Measurements from ENCODE around the gene ITGA3.

ITGA3 gene

GRCh38 chr17:50065056-50065455, 9.1 kb downstream of the ITGA3 start:
- in situ Hi-C loops (cut with MboI; ENCODE audit: low sequenced_read_pairs), result no loop called here

GRCh38 chr17:50066995-50067394, 11.1 kb downstream of the ITGA3 start:
- in situ Hi-C loops (cut with MboI; ENCODE audit: low sequenced_read_pairs), result no loop called here

DNA sequence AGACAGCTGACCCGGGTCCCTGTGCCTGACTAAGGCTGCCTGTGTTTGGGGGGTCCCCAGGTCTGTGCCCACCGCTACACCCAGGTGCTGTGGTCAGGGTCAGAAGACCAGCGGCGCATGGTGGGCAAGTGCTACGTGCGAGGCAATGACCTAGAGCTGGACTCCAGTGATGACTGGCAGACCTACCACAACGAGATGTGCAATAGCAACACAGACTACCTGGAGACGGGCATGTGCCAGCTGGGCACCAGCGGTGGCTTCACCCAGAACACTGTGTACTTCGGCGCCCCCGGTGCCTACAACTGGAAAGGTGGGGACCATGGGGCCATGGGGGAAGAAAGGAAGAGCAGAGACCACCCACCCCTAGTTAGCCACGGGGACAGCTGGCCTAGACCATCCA, 12.1 kb downstream of the ITGA3 start:
- in situ Hi-C loops (cut with MboI; ENCODE audit: low sequenced_read_pairs), result no loop called here

GRCh38 chr17:50070908-50071680, 15.2 kb downstream of the ITGA3 start:
- in situ Hi-C loops (cut with MboI; ENCODE audit: low sequenced_read_pairs), result no loop called here

- in situ Hi-C loops (cut with MboI; ENCODE audit: low sequenced_read_pairs), result no loop called here
Measured at GRCh38 chr17:50071692-50072091, 15.8 kb downstream of the ITGA3 start.

DNA sequence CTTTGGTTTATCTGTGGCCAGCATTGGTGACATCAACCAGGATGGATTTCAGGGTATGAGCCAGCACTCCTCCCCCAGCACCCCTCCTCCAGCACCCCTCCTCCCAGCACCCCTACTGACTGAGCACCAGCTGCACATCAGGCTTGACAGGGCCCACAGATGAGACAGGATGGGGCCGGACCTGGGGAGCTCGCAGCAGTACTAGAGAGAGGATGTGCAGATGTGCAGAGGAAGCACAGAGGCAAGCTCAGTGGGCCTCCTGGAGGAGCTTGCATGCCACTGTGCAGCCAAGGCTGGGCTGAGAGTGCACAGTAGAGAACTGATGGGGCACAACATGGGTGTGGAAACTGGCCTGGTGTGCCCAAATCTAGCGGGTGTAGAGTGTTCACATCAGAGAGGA, 16.2 kb downstream of the ITGA3 start:
- in situ Hi-C loops (cut with MboI; ENCODE audit: low sequenced_read_pairs), result no loop called here

- in situ Hi-C loops (cut with MboI; ENCODE audit: low sequenced_read_pairs), result no loop called here
Measured at GRCh38 chr17:50072925-50073324, 17.0 kb downstream of the ITGA3 start.

DNA sequence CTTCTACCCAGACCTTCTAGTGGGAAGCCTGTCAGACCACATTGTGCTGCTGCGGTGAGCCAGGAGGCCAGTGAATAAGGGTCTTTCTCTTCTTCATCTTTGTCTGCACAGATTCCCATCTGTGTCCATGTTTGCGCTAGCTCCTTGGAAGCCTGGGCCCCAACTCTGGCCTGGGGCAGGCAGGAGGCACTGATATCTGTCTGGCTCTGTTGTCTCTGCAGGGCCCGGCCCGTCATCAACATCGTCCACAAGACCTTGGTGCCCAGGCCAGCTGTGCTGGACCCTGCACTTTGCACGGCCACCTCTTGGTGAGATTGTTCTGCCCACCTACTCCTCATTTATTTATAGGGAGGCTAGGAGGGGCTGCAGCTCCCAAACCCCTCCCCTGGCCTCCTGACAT, 18.3 kb downstream of the ITGA3 start:
- in situ Hi-C loops (cut with MboI; ENCODE audit: low sequenced_read_pairs), result no loop called here

GRCh38 chr17:50075446-50076032, 19.6 kb downstream of the ITGA3 start:
- in situ Hi-C loops (cut with MboI; ENCODE audit: low sequenced_read_pairs), result no loop called here

GRCh38 chr17:50076221-50076590, 20.3 kb downstream of the ITGA3 start:
- in situ Hi-C loops (cut with MboI; ENCODE audit: low sequenced_read_pairs), result no loop called here

GRCh38 chr17:50076591-50077235, 20.8 kb downstream of the ITGA3 start:
- in situ Hi-C loops (cut with MboI; ENCODE audit: low sequenced_read_pairs), result no loop called here

DNA sequence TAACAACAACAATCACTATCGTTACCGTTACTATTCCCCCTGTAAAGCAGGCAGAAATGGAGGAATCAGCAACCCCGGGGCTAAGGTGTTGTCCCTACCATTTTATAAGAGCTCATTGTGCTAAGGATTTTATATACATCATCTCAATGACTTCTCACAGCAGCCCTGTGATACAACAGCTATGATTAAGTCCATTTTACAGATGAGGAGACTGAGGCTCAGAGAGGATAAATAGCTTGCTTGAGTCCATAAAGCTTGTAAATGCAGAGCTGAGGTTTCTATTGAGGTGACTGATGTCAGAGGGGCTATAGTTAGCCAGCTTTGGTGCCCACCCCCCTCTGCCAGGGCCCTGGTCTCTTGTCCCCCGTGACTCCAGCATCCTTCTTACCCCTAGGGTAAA, 22.5 kb downstream of the ITGA3 start:
- in situ Hi-C loops (cut with MboI; ENCODE audit: low sequenced_read_pairs), result no loop called here

DNA sequence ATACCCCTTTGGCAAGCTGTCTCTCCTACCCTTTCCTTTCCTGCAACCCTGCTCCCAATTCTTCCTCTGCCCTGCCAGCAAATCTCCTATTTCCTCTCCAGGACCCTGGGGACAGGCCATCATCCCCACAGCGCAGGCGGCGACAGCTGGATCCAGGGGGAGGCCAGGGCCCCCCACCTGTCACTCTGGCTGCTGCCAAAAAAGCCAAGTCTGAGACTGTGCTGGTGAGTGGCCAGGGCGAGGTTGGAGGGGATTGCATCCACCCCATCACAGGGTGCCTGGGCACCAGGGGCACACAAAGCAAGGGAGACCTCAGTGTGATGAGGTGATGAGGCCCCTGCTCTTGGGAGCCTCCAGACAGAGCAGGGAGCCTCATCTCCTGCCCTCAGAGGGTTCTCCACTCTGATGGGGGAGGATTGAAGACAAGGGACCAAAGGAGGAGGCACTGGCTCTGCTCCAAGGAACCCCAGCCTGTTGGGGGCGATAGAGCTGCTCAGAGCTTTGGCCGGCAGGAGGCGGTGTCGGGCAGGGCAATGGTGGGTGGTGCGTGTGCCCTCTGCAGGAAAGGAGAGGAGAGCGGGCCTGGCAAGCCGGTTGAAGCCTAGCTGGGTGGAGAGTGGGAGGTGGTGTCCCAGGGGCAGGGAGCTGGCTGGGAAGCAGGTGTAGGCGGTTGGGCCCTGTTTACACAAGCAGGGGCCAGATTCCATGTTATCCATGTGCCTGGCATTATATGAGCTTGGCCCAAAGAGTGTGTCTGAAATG, 23.6 kb downstream of the ITGA3 start:
- in situ Hi-C loops (cut with MboI; ENCODE audit: low sequenced_read_pairs), result loop anchor here (10.0 kb wide), 1 partner anchor 55 kb away; no protein-coding TSS in a partner anchor

- in situ Hi-C loops (cut with MboI; ENCODE audit: low sequenced_read_pairs), result loop anchor here (10.0 kb wide), 1 partner anchor 55 kb away; no protein-coding TSS in a partner anchor
Measured at GRCh38 chr17:50080096-50080480, 24.2 kb downstream of the ITGA3 start.

DNA sequence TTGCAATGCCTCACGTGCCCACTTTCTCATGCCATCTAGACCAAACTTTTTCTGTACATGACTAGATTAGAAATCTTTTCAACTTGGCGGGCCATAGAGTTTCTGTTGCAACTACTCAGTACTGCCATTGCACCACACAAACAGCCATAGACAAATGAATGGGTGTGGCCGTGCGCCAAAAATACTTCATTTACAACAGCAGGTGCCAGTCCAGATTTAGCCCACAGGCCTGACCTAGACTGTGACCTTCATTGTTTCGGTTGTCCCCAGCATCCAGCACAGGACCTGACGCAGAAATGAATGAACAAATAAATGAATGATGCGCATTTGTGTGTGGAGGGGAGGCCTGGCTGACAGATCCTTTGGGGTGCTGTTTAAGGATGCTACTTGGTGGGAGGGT, 24.9 kb downstream of the ITGA3 start:
- in situ Hi-C loops (cut with MboI; ENCODE audit: low sequenced_read_pairs), result loop anchor here (10.0 kb wide), 1 partner anchor 56 kb away; no protein-coding TSS in a partner anchor

DNA sequence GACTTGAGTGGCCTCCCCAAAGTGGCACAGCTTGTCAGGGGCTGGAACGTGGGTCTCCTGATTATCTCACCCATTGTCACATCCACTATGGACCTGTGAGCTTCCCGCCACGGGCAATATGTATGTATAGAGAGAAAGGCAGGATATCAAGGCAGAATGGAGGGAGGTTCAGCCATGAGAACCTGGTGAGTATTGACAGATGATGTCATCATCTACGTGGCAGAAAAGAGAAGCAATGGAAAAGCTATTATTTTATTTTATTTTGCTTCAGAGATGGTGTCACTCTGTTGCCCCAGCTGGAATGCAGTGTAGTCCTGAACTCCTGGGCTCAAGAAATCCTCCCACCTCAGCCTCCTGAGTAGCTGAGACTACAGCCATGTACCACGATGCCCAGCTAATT, 25.8 kb downstream of the ITGA3 start:
- in situ Hi-C loops (cut with MboI; ENCODE audit: low sequenced_read_pairs), result loop anchor here (10.0 kb wide), 1 partner anchor 57 kb away; no protein-coding TSS in a partner anchor

- in situ Hi-C loops (cut with MboI; ENCODE audit: low sequenced_read_pairs), result loop anchor here (10.0 kb wide), 1 partner anchor 63 kb away; no protein-coding TSS in a partner anchor
Measured at GRCh38 chr17:50087246-50087911, 31.5 kb downstream of the ITGA3 start.

DNA sequence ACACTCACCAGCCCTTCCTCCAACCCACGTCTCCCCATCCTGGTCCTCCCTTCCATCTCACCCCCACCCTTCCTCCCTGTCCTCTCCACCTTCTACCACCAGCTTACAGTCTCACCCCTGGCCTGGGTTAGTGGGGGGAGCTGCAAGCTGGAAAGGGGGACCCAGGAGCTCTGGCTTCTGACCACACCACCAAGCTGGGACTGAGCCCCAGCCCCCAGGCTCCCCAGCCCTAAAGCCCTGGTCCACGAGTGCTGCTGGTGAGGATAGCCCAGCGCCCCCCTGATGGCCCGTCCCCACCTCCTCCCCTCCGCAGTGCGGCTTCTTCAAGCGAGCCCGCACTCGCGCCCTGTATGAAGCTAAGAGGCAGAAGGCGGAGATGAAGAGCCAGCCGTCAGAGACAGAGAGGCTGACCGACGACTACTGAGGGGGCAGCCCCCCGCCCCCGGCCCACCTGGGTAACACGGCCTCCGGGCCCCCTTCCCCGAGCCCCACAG, 32.0 kb downstream of the ITGA3 start:
- in situ Hi-C loops (cut with MboI; ENCODE audit: low sequenced_read_pairs), result loop anchor here (10.0 kb wide), 1 partner anchor 63 kb away; no protein-coding TSS in a partner anchor

DNA sequence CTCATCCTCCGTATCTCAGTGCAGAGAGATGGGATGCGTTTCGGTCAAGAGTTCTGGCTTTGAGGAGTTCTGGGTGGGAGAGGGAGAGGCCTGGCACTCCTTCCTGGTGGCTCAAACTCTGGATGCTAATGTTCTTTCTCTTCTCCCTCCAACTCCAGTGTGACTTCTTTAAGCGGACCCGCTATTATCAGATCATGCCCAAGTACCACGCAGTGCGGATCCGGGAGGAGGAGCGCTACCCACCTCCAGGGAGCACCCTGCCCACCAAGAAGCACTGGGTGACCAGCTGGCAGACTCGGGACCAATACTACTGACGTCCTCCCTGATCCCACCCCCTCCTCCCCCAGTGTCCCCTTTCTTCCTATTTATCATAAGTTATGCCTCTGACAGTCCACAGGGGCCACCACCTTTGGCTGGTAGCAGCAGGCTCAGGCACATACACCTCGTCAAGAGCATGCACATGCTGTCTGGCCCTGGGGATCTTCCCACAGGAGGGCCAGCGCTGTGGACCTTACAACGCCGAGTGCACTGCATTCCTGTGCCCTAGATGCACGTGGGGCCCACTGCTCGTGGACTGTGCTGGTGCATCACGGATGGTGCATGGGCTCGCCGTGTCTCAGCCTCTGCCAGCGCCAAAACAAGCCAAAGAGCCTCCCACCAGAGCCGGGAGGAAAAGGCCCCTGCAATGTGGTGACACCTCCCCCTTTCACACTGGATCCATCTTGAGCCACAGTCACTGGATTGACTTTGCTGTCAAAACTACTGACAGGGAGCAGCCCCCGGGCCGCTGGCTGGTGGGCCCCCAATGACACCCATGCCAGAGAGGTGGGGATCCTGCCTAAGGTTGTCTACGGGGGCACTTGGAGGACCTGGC, 33.3 kb downstream of the ITGA3 start:
- in situ Hi-C loops (cut with MboI; ENCODE audit: low sequenced_read_pairs), result loop anchor here (10.0 kb wide), 1 partner anchor 64 kb away; no protein-coding TSS in a partner anchor

Data from HL-60/S4 treated with phorbol 12-myristate 13-acetate at 8.2 ng/mL for 4 days and 3 days (cell line).